GM13976 (cell line): ENCODE measurements around the gene CDC42EP3.

ENCODE experiments used
- DNase-seq: peaks from one replicate; pipeline ENCODE4 v3.0.0; 2012; ENCODE audit warnings: low spot score
- in situ Hi-C: fragments of 300-500 bp; cut with MboI; formaldehyde crosslinking; loops from one replicate; pipeline ENCODE4 v1.12.0; 2022; ENCODE audit warnings: low sequenced_read_pairs, mixed read lengths, inconsistent platforms; ENCODE audit not compliant: unreplicated experiment
- TF ChIP-seq, protein P1 (sequence below): IDR thresholded peaks from 2 replicates; pipeline ENCODE4 v1.5.1; 2012; ENCODE audit warnings: borderline replicate concordance, mild to moderate bottlenecking; ENCODE audit not compliant: insufficient read depth; ENCODE audit errors: extremely low read depth, missing control alignments, control extremely low read depth

Gene CDC42EP3

DNA sequence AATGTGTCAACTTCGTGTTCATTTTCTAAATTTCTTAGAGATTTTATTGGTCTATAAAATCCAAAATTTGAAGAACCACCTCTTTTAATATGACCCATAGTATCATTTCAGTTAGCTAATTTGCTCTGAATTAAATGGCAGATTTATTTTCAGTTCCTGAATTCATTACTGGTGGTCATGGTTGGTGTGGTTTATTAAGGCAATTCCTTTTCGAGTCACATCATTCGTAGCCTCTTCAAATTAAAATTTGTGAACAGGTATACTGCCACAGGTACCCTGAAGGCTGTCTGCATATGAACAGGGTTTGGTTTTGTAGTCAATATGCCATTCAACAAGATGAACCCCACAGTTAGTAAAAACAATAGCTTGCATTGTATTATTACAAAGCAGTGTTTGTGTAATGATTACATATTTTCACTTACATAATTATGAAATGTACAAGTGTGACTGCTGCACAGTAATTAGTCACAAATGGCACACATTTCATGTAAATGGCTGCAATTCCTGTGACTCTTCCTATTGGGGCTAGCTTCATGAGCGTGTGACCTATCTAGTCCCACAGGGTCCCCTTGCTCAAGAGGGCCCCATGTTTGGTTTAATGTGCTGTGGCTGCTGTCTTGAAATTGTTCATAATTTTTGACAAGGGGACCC is 48.9 kb downstream of the CDC42EP3 start:
- DNase-seq = no peak
- TF ChIP-seq, protein P1, sequence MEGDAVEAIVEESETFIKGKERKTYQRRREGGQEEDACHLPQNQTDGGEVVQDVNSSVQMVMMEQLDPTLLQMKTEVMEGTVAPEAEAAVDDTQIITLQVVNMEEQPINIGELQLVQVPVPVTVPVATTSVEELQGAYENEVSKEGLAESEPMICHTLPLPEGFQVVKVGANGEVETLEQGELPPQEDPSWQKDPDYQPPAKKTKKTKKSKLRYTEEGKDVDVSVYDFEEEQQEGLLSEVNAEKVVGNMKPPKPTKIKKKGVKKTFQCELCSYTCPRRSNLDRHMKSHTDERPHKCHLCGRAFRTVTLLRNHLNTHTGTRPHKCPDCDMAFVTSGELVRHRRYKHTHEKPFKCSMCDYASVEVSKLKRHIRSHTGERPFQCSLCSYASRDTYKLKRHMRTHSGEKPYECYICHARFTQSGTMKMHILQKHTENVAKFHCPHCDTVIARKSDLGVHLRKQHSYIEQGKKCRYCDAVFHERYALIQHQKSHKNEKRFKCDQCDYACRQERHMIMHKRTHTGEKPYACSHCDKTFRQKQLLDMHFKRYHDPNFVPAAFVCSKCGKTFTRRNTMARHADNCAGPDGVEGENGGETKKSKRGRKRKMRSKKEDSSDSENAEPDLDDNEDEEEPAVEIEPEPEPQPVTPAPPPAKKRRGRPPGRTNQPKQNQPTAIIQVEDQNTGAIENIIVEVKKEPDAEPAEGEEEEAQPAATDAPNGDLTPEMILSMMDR = no peak
- in situ Hi-C loops = no loop called here

DNA sequence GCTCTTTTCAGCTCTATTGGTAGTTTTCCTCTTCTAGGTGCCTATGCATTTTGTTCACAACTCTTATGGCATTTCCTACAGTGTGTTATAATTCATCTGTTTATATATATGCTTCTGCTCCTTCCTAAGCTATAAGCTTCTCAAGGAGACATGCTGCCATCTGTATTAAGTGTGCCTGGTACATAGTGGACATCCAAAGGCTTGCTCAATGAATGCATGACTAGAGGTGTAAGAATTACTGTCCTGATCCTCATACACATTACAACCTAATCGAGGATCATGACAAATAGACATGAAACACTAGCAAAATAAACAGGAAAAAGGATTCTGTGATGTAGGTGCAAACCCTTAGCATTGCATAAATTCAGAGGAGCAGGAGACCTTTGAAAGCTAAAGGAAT is 50.2 kb downstream of the CDC42EP3 start:
- TF ChIP-seq, protein P1 = no peak
- DNase-seq = no peak
- in situ Hi-C loops = no loop called here

DNA sequence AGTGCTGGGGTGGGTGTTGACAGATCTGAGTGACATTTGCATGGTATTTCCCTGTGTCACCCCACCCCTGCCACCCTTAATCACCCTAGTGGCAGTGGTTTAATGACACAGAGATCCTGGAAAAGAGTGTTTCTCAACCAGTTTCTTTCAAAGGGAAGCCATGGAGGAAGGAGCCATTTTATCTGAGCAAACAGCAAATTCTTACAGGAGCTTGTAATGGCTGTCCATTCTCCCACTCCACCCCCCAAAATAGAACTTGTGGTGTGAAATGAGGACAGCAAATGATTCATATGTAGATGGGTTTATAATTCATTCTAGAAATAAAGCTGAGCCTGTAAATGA is 51.5 kb downstream of the CDC42EP3 start:
- in situ Hi-C loops = no loop called here
- TF ChIP-seq, protein P1 = no peak
- no peak for DNase-seq

DNA sequence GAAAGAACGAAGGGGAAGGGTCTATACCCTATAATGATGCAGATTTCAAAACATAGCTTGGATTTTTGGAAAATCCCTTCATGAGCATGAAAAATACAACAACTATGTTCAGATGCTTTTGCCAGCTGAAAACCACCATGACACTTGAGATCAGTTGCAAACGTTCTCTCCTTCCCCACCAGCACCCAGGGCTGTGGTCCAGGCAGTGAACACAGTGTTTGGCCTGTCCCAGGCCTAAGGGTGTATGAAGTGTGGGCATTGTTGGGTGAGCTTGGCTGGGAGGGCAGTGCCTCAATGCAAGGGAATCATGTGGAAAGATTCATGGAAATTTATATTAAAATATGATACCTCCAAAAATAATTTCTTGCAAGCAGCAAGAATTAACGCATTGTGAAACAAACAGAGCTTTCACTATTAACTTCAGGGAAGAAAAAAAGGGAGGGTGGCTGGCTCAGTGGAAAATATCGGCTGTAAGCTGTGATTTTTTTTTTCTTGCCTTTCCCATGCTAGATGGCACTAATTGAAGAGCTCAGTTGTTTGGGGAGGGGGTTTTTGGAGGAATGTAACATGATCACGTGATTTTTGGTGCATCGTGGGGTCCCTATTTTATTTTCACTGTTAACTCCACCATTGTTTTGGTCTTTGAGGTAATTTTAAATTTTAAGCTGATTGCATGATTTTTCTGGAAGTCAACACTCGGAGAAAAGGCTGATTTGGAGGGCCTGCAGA is 52.0 kb downstream of the CDC42EP3 start:
- TF ChIP-seq, protein P1 = no peak
- in situ Hi-C loops = no loop called here
- DNase-seq = no peak

DNA sequence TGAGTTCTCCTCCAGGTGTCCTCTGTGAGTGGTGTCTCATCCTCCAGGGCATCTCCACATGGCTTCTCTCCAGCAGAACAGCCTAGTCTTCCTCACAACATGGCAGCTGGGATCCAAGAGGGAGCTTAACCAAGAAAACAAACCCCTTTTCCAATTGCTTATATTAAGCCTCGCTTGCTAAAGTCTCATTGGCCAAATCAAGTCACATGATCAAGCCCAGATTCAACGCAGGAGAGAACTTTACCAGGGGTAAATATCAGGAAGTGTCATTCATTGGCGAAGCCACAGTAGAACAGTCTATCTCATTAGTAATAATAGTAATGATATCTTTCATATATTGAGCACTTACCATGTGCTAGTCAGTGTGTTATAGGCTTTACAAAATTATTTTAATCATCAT is 53.1 kb downstream of the CDC42EP3 start:
- in situ Hi-C loops = no loop called here

DNA sequence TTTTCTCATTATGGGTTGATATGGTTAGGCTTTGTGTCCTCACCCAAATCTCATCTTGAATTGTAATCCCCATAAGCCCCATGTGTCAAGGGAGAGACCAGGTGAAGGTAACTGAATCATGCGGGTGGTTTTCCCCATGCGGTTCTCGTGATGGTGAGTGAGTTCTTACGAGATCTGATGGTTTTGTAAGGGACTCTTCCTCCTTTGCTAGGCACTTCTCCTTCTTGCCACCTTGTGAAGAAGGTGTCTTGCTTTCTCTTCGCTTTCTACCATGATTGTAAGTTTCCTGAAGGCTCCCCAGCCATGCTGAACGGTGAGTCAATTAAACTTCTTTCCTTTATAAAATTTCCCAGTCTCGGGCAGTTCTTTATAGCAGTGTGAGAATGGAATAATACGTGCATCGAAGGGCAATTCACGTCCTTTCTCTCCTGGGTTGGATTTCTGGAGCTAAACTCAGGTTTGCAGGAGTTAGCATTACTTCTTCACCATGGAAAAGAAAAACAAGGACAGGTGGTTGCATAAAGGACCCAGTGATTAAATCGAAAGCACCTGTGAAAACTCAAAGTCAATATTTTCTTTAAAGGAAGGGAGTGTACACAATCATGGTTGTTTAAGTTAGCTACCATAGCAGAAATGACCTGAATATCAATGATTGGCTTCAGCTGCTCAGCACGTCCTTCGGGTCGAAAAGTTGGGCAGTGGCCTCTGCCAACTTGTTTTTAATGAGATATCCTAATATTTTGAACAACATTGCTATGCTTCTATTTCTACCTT is 54.1 kb downstream of the CDC42EP3 start:
- DNase-seq = no peak
- TF ChIP-seq, protein P1 = no peak
- in situ Hi-C loops = no loop called here

More for the DNA sequence above, 53.1 kb downstream of the CDC42EP3 start:
- TF ChIP-seq, protein P1 = no peak
- DNase-seq = no peak
